Measurements from ENCODE around the gene CAMK1D.
"Not testable (repeated sequence)": the region's sequence is repeated elsewhere in the genome, so short reads cannot be mapped to it uniquely, and the experiment has no call there.

DNA sequence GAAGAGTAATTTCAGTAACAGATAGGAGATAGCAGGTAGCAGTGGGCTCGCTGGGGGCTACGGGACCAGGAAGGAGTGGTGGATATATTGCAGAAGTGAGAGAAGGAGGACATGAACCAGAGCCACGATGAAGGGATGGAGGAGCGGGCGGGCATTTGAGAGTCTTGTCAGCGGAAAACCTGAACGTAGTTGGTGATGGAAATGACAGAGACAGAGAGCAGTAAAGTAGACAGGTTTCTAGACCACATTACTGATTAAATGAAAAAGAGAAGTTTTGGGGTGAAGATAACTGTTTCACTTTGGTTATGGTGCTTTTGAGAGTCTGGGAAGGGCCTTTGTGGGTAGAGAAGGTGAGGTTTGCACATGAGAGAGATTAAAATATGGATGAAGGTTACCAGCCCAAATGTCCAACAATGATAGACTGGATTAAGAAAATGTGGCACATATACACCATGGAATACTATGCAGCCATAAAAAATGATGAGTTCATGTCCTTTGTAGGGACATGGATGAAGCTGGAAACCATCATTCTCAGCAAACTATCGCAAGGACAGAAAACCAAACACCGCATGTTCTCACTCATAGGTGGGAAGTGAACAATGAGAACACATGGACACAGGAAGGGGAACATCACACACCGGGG is 196.9 kb downstream of the CAMK1D start:
- TF ChIP-seq, protein P1, sequence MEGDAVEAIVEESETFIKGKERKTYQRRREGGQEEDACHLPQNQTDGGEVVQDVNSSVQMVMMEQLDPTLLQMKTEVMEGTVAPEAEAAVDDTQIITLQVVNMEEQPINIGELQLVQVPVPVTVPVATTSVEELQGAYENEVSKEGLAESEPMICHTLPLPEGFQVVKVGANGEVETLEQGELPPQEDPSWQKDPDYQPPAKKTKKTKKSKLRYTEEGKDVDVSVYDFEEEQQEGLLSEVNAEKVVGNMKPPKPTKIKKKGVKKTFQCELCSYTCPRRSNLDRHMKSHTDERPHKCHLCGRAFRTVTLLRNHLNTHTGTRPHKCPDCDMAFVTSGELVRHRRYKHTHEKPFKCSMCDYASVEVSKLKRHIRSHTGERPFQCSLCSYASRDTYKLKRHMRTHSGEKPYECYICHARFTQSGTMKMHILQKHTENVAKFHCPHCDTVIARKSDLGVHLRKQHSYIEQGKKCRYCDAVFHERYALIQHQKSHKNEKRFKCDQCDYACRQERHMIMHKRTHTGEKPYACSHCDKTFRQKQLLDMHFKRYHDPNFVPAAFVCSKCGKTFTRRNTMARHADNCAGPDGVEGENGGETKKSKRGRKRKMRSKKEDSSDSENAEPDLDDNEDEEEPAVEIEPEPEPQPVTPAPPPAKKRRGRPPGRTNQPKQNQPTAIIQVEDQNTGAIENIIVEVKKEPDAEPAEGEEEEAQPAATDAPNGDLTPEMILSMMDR (IDR thresholded peaks at IDR 0.05) = not testable (repeated sequence)
- TF ChIP-seq POLR2A (IDR thresholded peaks at IDR 0.05); EP300 (IDR thresholded peaks at IDR 0.05; ENCODE audit: low read depth); POLR2AphosphoS5 (IDR thresholded peaks at IDR 0.05): not testable (repeated sequence)
